Measurements from ENCODE around the gene SLC25A51.
"Not testable (repeated sequence)": the region's sequence is repeated elsewhere in the genome, so short reads cannot be mapped to it uniquely, and the experiment has no call there.

The SLC25A51 gene

DNA sequence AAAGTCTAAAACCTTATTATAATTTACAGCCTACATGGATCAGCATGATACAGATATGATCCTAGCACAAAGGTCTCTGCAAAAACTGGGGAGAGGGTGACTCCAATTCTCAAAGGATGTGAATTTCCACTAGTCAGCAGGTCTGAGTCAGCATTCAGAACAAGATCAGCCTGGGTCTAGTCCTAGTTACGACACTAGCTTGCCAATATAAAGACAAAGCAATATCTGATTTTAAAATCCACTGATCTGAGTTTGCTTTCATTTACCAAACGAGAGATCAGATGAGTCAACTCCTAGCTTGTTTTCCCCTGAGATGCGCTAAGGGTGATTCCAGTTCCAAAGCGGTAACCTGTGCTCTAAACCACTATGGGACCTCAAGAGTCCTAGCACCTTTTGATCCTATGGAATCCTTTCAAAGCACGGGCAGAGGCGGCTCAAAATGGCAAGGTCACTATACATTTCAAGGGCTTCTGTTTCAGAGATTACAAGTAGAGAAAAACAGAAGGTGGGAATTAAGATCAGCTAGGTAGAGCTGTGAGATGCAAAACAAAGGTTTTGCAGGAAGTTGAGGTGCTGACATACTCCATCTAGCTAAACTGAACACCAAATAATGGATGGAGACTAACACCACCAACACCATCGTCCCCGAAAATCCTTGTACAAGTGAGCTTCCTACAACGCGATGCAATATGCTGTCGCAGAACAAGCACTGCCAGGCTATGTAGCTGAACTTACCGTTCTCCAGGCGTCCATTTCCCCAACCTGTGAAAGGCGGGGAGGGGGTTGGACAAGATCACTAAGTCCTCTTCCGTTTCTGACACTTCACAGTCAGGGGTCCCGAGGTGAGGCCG, 906 bp downstream of the SLC25A51 start:
- DNase-seq, result peak in 1 of 5 experiments; percentile 69

DNA sequence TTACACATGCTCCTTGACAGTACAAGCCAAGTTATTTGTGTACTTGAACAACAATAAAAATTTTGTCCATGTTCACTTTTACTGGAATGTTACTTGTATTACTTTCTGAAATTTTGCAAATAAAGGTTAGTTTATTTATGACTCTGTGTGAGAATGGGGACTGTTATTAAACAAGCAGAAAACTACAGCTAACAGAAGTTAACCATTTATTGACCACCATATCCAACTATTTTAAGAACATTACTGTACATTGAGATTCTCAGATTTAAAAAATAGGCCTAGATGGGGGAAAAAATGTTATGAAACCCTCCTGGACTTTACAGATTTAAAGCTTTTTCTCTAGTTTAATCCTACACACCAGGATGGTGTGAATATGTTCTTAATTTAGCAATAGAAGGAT, 1.8 kb downstream of the SLC25A51 start:
- no peak for DNase-seq

DNA sequence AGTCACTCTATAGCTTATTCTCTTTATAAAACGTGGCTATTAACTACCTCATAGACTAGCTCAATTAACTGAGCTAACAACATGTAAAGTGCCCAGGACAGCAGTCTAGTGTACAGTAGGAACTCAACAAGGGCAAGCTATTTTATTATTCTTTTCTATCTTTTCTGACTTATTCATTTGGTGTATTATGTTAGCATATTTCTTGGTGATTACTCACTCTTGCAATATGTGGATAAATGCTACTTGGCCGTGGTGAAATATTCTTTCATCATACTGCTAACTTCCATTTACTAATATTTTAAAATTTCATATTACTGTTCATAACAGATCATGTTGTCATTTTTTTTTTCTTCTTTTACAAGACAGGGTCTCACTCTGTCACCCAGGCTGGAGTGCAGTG, 4.9 kb downstream of the SLC25A51 start:
- no peak for DNase-seq

DNA sequence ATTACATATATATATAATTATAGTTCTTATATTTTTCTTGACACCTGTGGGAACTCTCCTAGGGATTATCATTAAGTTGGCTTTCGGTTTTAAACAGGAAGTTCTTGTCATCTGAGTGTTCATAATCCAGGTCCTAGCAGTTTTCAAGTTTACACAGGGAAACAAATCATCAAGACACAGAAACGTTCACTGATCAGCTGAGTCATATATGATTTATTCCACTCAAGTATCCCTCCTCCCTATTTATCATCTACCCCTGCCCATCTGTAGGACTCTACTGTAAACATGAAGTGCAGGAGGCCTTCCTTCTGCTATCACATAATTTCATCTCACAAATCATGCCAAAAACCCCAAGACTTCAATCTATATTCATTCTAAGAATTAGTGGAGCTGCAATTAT, 6.3 kb downstream of the SLC25A51 start:
- DNase-seq, result no peak

- no peak for DNase-seq
Observed at GRCh38 chr9:37892063-37892462, 11.9 kb downstream of the SLC25A51 start.

- DNase-seq, result not testable (repeated sequence)
Observed at GRCh38 chr9:37891042-37891441, 12.9 kb downstream of the SLC25A51 start.

- no peak for DNase-seq
Observed at GRCh38 chr9:37889536-37889935, 14.4 kb downstream of the SLC25A51 start.

DNA sequence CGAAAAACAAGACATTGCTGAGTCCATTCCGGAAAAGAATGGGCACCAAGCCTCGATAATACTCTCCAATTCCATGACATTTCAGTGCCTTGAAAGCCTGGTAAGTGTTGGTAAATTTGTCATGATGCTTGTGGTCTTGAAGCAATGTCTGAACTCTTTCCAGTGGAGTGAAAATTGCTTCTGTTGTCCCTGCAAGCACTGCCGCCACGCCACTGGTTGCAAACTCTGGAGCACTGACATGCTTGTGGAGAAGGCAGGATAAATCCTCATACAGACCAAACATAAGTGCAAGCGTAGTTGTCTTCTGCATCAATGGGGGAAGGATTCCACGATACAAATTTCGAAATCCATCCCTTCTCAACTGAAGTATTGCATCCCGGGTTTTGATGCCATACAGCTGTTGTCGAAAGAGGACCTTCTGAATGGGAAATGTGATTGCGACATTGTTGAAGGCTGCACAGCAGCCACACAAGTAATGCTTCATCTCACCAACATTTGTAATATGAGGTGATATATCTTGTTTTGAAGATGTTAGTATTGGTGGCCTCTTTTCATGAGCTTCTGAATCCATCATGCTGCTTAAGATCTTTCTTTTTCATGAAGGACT, 15.8 kb downstream of the SLC25A51 start:
- not testable (repeated sequence) for DNase-seq

DNA sequence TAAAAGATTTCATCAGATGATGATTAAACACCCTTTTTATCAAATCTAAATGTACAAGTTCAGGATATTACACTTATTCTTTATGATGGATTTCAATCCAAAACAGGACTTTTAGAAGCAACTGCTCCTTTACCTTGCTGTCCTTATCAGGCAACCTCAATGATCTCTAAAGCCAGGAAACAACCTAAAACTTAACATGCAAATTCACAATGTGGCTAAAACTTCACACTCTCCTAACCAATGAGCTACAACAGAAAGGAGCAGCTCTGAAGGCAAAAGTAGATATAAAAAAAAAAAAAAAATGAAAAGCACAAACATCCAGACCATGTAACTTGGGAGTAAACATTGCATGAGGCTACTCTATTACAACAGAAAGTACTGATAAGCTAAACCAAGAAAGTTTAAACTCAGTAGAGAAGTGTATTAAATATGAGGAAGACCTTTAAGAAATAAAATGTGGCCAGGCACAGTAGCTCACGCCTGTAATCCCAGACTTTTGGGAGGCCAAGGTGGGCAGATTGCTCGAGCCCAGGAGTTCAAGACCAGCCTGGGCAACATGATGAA, 22.9 kb downstream of the SLC25A51 start:
- DNase-seq, result peak in 1 of 5 experiments; percentile 10

DNA sequence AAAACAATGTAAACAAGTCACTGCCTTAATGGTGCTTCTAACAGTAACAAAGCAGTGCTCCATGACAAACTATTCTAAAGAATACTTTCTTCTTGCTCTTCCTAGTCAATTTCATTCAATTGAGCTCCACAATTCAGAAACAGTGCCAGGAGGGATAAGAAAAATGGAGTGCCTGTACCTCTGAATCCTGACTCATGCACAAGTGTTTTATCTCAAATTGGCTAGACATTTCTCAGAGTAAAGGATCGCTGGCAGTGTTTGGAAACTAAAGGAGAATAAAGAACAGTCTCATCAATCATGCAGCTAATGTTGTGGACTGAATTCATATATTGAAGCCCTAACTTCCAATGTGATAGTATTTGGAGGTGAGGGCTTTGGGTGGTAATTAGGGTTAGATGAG, 27.6 kb downstream of the SLC25A51 start:
- DNase-seq, result no peak

GRCh38 chr9:37873955-37874354, 30.0 kb downstream of the SLC25A51 start:
- DNase-seq, result no peak

- no peak for DNase-seq
Observed at GRCh38 chr9:37870799-37871176, 33.1 kb downstream of the SLC25A51 start.

DNA sequence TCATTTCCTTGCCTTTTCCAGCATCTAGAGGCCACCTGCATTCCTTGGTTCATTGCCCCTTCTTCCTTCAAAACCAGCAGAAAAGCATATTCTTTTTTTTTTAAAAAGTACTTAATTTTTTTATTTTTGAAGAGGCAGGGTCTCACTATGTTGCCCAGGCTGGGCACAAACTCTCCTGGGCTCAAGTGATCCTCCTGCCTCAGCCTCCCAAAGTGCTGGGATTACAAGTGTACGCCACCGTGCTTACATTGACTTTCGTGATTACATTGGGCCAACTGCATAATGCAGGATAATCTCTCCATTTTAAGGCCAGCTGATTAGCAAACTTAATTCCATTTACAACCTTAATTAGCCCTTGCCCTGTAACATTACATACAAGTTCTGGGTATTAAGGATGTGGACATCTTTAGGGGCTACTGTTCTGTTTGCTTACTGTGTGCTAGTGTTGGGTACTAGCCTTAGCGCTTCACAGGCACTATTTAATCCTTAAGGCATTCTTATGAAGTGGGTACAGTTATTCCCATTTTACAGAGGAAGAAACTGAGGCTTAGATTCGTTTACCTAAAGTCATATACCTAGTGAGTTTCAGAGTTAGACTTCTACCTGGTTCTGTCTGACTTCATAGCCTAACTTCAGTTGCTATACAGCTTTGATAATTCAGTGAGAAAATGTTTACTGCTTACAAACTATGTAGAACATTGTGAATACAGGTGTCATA, 33.7 kb downstream of the SLC25A51 start:
- DNase-seq, result no peak

DNA sequence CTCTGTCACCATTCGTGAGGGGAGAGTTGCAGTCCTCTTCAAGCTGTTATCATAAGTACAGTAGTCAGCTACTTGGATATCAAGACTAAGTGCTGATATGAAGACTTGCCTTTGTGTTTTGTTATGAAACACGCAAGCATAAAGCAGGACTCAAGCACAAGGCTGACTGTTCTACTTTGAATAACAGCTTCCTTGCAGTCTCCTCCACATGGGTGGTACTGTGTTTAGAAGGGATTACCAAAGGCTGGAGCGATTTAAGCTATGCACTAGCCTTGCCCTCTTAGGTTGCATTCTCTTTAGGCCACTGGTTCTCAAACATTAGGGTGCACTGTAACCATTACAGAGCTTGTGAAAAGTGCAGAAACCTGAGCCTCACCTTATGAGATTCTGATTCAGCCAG, 41.4 kb downstream of the SLC25A51 start:
- DNase-seq, result no peak

GRCh38 chr9:37859043-37859442, 44.9 kb downstream of the SLC25A51 start:
- peak in 1 of 5 experiments; percentile 3 for DNase-seq

DNA sequence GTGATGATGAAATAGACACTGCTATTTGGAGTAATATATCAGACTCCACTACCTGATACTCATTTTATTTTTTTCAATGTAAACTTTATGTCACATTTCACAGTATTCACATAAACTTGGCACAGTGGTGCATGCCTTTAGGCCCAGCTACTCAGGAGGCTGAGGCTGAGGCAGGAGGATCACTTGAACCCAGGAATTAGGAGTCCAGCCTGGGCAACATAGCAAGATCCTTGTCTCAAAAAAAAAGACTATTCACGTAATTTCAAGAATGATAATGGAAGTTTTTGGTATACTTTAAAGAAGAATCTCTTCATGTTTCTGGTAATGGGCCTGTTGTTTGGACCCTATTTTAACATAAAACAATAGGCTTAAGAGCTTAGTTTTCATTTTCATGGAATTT, 47.4 kb downstream of the SLC25A51 start:
- no peak for DNase-seq

DNA sequence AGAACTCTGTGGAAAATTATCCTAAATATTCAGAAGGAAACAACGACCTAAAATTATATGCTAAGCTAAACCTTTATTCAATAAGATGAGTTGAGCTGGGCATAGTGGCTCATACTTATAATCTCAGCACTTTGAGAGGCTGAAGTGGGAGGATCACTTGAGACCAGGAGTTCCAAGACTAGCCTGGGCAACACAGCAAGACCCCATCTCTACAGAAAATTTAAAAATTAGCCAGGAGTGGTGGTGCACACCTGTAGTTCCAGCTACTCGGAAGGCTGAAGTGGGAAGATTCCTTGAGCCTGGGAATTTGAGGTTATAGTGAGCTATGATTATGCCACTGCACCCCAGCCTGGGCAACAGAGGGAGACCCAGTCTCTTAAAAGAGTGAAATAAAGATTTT, 51.7 kb downstream of the SLC25A51 start:
- DNase-seq, result no peak

DNA sequence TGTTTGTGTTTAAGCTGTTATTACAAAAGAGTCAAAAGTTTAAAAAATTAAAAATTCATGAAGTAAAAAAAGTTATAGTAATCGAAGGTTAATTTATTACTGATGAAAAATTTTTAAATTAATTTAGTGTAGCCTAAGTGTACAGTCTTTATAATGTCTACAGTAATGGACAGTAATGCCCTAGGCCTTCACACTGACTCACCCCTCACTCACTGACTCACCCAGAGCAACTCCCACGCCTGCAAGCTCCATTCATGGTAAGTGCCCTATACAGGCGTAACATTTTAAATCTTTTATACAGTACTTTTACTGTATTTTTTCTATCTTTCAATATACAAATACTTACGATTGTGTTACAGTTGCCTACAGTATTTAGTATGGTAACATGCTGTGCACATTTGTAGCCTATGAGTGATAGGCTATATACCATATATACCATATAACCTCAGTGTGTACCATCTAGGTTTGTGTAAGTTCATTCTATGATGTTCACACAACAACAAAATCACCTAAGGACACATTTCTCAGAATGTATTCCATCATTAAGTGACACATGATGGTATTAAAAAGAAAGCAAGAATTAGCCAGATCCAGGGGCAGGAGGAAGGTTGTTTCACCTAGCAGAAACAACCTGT, 63.2 kb downstream of the SLC25A51 start:
- no peak for DNase-seq

- DNase-seq, result no peak
Observed at GRCh38 chr9:37839496-37840461, 64.1 kb downstream of the SLC25A51 start.

Data from T-helper 2 cell (primary cell).